WTC11 (cell line): ENCODE results near the gene IFNA10.
"Not testable (repeated sequence)": the region's sequence is repeated elsewhere in the genome, so short reads cannot be mapped to it uniquely, and the experiment has no call there.

Experiments
- ATF3 ChIP-seq: sonication (generic); formaldehyde crosslinking; conservative IDR thresholded peaks from 2 replicates; pipeline ENCODE4 v1.8.1; 2022; ENCODE audit warnings: mild to moderate bottlenecking, missing genetic modification reagents
- CBFB ChIP-seq: sonication (generic); formaldehyde crosslinking; IDR thresholded peaks from 2 replicates; pipeline ENCODE4 v1.8.1; 2022; ENCODE audit warnings: mild to moderate bottlenecking, low read depth, missing genetic modification reagents
- CTCF ChIP-seq: fragments of 200-600 bp; IDR thresholded peaks from 2 replicates; pipeline ENCODE4 v1.8.0; 2022; ENCODE audit warnings: antibody characterized with exemption
- E2F4 ChIP-seq: sonication (generic); formaldehyde crosslinking; IDR thresholded peaks from 2 replicates; pipeline ENCODE4 v1.8.1; 2022; ENCODE audit warnings: low read depth, mild to moderate bottlenecking, moderate library complexity, missing genetic modification reagents, borderline replicate concordance
- GABPB1 ChIP-seq: sonication (generic); formaldehyde crosslinking; IDR thresholded peaks from 2 replicates; pipeline ENCODE4 v1.8.1; 2023; ENCODE audit warnings: mild to moderate bottlenecking, missing genetic modification reagents
- IRF2 ChIP-seq: sonication (generic); formaldehyde crosslinking; IDR thresholded peaks from 2 replicates; pipeline ENCODE4 v1.8.0; 2022; ENCODE audit warnings: low read depth, missing genetic modification reagents, borderline replicate concordance
- JUN ChIP-seq: sonication (generic); formaldehyde crosslinking; IDR thresholded peaks from 2 replicates; pipeline ENCODE4 v1.8.0; 2023; ENCODE audit warnings: mild to moderate bottlenecking, missing genetic modification reagents
- NFYB ChIP-seq: sonication (generic); formaldehyde crosslinking; conservative IDR thresholded peaks from 2 replicates; pipeline ENCODE4 v1.8.0; 2022; ENCODE audit warnings: low read depth, missing genetic modification reagents
- OVOL2 ChIP-seq: fragments of 250-450 bp; sonication (Bioruptor Pico); IDR thresholded peaks from 2 replicates; pipeline ENCODE4 v1.9.0; 2021; ENCODE audit warnings: mild to moderate bottlenecking, borderline replicate concordance
- SOX15 ChIP-seq: fragments of 250-450 bp; sonication (Bioruptor Pico); IDR thresholded peaks from 2 replicates; pipeline ENCODE4 v1.9.0; 2021; ENCODE audit warnings: mild to moderate bottlenecking
- STAT6 ChIP-seq: sonication (generic); formaldehyde crosslinking; conservative IDR thresholded peaks from 2 replicates; pipeline ENCODE4 v1.8.1; 2023; ENCODE audit warnings: mild to moderate bottlenecking, low read depth, missing genetic modification reagents, moderate library complexity
- USF2 ChIP-seq: sonication (generic); formaldehyde crosslinking; IDR thresholded peaks from 2 replicates; pipeline ENCODE4 v1.8.1; 2023; ENCODE audit warnings: mild to moderate bottlenecking, missing genetic modification reagents, moderate library complexity

GRCh38 chr9:21210782-21211181 is 3.8 kb upstream of the IFNA10 start:
- TF ChIP-seq OVOL2 (CRISPR knock-in tag); CTCF; SOX15 (CRISPR knock-in tag); STAT6 (CRISPR knock-in tag); JUN (CRISPR knock-in tag); NFYB (CRISPR knock-in tag); CBFB (CRISPR knock-in tag); GABPB1 (CRISPR knock-in tag); IRF2 (CRISPR knock-in tag); E2F4 (CRISPR knock-in tag); USF2 (CRISPR knock-in tag); ATF3 (CRISPR knock-in tag): not testable (repeated sequence)
